SU-DHL-6 (cell line): ENCODE measurements around the gene UGT2A3.

Source experiments
- H2AFZ ChIP-seq: fragments of 200-600 bp; sonication (generic); 2 replicates; pipeline ENCODE4 v1.6.1; 2014; ENCODE audit warnings: low read depth, mild to moderate bottlenecking, moderate library complexity, mixed read lengths, antibody characterized with exemption, low read length; ENCODE audit not compliant: severe bottlenecking
- H3F3A ChIP-seq: fragments of 200-600 bp; shearing (Covaris generic); 2 replicates; pipeline ENCODE4 v1.6.0; 2016; ENCODE audit warnings: antibody characterized with exemption, mild to moderate bottlenecking; ENCODE audit not compliant: insufficient read depth
- H3K27ac ChIP-seq: fragments of 200-600 bp; sonication (generic); 2 replicates; pipeline ENCODE4 v1.5.1; 2016; ENCODE audit warnings: low read depth, mild to moderate bottlenecking, low read length, moderate library complexity, mixed read lengths
- H3K27me3 ChIP-seq: fragments of 200-600 bp; sonication (generic), shearing (Covaris generic); 2 replicates; pipeline ENCODE4 v1.6.0; 2014; ENCODE audit warnings: mild to moderate bottlenecking, low read length
- H3K36me3 ChIP-seq: fragments of 200-600 bp; sonication (generic); 2 replicates; pipeline ENCODE4 v1.6.1; 2014; ENCODE audit warnings: mild to moderate bottlenecking, low read length, mixed read lengths
- H3K4me2 ChIP-seq: fragments of 300-600, 200-600 bp; shearing (Covaris generic), sonication (generic); 2 replicates; pipeline ENCODE4 v1.6.0; 2014; ENCODE audit warnings: low read length, low read depth, mild to moderate bottlenecking; ENCODE audit not compliant: poor library complexity, severe bottlenecking
- H3K4me3 ChIP-seq: fragments of 200-600 bp; sonication (generic); 2 replicates; pipeline ENCODE4 v1.5.1; 2014; ENCODE audit warnings: antibody characterized with exemption, low read length, mild to moderate bottlenecking, mixed read lengths; ENCODE audit not compliant: insufficient read depth, poor library complexity, severe bottlenecking
- H3K79me2 ChIP-seq: fragments of 200-600 bp; sonication (generic); 2 replicates; pipeline ENCODE4 v1.6.1; 2014; ENCODE audit warnings: mild to moderate bottlenecking, low read length, moderate library complexity; ENCODE audit not compliant: insufficient read depth
- H3K9ac ChIP-seq: fragments of 200-600 bp; sonication (generic); 2 replicates; pipeline ENCODE4 v1.7.0; 2014; ENCODE audit warnings: mild to moderate bottlenecking, low read length
- H3K9me2 ChIP-seq: fragments of 200-600 bp; sonication (generic); replicated peaks from 2 replicates; pipeline ENCODE4 v1.6.1; 2014; ENCODE audit warnings: low read length; ENCODE audit not compliant: insufficient read depth
- H3K9me3 ChIP-seq: fragments of 200-600 bp; sonication (generic); 2 replicates; pipeline ENCODE4 v1.6.1; 2014; ENCODE audit warnings: low read length, mixed read lengths; ENCODE audit not compliant: insufficient read depth
- H4K20me1 ChIP-seq: fragments of 200-600 bp; sonication (generic); 2 replicates; pipeline ENCODE4 v1.6.1; 2014; ENCODE audit warnings: low read depth, mild to moderate bottlenecking, antibody characterized with exemption, low read length, moderate library complexity, mixed read lengths
- CTCF ChIP-seq: fragments of 200-600 bp; sonication (generic); IDR thresholded peaks from one replicate; pipeline ENCODE4 v1.5.1; 2017; ENCODE audit warnings: antibody characterized with exemption, mild to moderate bottlenecking, low read length, moderate library complexity; ENCODE audit not compliant: insufficient read depth, poor library complexity, severe bottlenecking
- EZH2phosphoT487 ChIP-seq: fragments of 200-600 bp; sonication (generic), shearing (Covaris generic); conservative IDR thresholded peaks from 2 replicates; pipeline ENCODE4 v1.6.1; 2018; ENCODE audit warnings: mild to moderate bottlenecking, antibody characterized with exemption, low read length, moderate library complexity, mixed read lengths

Gene UGT2A3

GRCh38 chr4:68951078-68951805, at the start of gene UGT2A3:
Gene UGT2A3 (minus strand): TSS chr4:68951804. CDS start chr4:68951760, 44 bp downstream.
- Histone ChIP-seq H2AFZ (no peak within 1 kb of the TSS), H4K20me1 (no peaks in the 10 kb centered on the region), H3F3A (no peaks in the 10 kb centered on the region), H3K9me3 (no peaks in the 10 kb centered on the region), H3K27ac (no peak within 1 kb of the TSS), H3K9ac (no peak within 1 kb of the TSS), H3K27me3 (no peaks in the 10 kb centered on the region), H3K4me2 (no peak within 1 kb of the TSS), H3K79me2 (no peaks in the 10 kb centered on the region), H3K9me2 (no peaks in the 10 kb centered on the region), H3K36me3 (no peaks in the 10 kb centered on the region), H3K4me3 (no peak within 1 kb of the TSS)
- TF ChIP-seq CTCF (no peak), EZH2phosphoT487 (no peak)

GRCh38 chr4:68997040-68997439, 45.4 kb upstream of the UGT2A3 start:
- Histone ChIP-seq H3K4me2 (no peak overlapping the region), H3K36me3 (no peaks in the 10 kb centered on the region), H3K9ac (no peak overlapping the region), H3K27me3 (no peaks in the 10 kb centered on the region), H3K4me3 (no peak overlapping the region), H2AFZ (no peak overlapping the region), H3K9me3 (no peaks in the 10 kb centered on the region), H3K79me2 (no peaks in the 10 kb centered on the region), H3K9me2 (no peaks in the 10 kb centered on the region), H4K20me1 (no peaks in the 10 kb centered on the region), H3F3A (no peaks in the 10 kb centered on the region), H3K27ac (no peak overlapping the region)
- TF ChIP-seq EZH2phosphoT487 = no peak

GRCh38 chr4:68995292-68995691, 43.7 kb upstream of the UGT2A3 start:
- no peak overlapping the region for H3K27ac ChIP-seq

More at GRCh38 chr4:68995292-68995691, 43.7 kb upstream of the UGT2A3 start:
- no peaks in the 10 kb centered on the region for H3K79me2 ChIP-seq
- no peaks in the 10 kb centered on the region for H3K36me3 ChIP-seq
- no peak overlapping the region for H3K4me3 ChIP-seq
- H3K9ac ChIP-seq = no peak overlapping the region
- H3K4me2 ChIP-seq = no peak overlapping the region
- no peaks in the 10 kb centered on the region for H3K9me2 ChIP-seq
- H3K9me3 ChIP-seq = no peaks in the 10 kb centered on the region
- no peaks in the 10 kb centered on the region for H3F3A ChIP-seq
- no peaks in the 10 kb centered on the region for H3K27me3 ChIP-seq
- H4K20me1 ChIP-seq = no peaks in the 10 kb centered on the region
- H2AFZ ChIP-seq = no peak overlapping the region
- TF ChIP-seq CTCF (no peak), EZH2phosphoT487 (no peak)
